ENCODE measurements around the gene PRSS27. TPM values are rescaled to one million over a fixed set of nuclear protein-coding genes. Genes with fewer than 3 reads are reported as not detected.

The PRSS27 gene
- total and polyA plus RNA-seq, 9 donors: 0.75 to 1.8 (median 1.6) TPM

GRCh38 chr16:2764718-2765117 lies 44.7 kb upstream of the PRSS27 start:
- Histone ChIP-seq H3K27ac (ENCODE audit: low read length) (no peak overlapping the region), H3K9me3 (replicated peaks; ENCODE audit: control insufficient read depth, low read depth, low read length) (peaks cover 9% of the 10 kb centered on the region), H3K36me3 (ENCODE audit: control insufficient read depth, insufficient read depth, low read length) (peaks cover 95% of the 10 kb centered on the region), H3K4me1 (ENCODE audit: control insufficient read depth, insufficient read depth, low read length) (peaks cover 15% of the 10 kb centered on the region), H3K4me3 (ENCODE audit: low read length) (no peak overlapping the region), H3K27me3 (ENCODE audit: control insufficient read depth, insufficient read depth, low read length) (no peaks in the 10 kb centered on the region)
- 92% methylated on average over 3 of the region's 9 CpGs for WGBS (ENCODE audit: insufficient coverage)
- DNase-seq: no peak

- peaks cover 9% of the 10 kb centered on the region for H3K9me3 ChIP-seq (replicated peaks; ENCODE audit: control insufficient read depth, low read depth, low read length)
- no peaks in the 10 kb centered on the region for H3K27me3 ChIP-seq (ENCODE audit: control insufficient read depth, insufficient read depth, low read length)
- no peak overlapping the region for H3K27ac ChIP-seq (ENCODE audit: low read length)
- no peak for DNase-seq
- H3K4me1 ChIP-seq (ENCODE audit: control insufficient read depth, insufficient read depth, low read length): peaks cover 8% of the 10 kb centered on the region
- no peak overlapping the region for H3K4me3 ChIP-seq (ENCODE audit: low read length)
- 97% methylated on average over 6 of the region's 6 CpGs for WGBS (ENCODE audit: insufficient coverage)
- peaks cover 95% of the 10 kb centered on the region for H3K36me3 ChIP-seq (ENCODE audit: control insufficient read depth, insufficient read depth, low read length)
Observed at GRCh38 chr16:2763173-2763572, 43.1 kb upstream of the PRSS27 start.

GRCh38 chr16:2762711-2763110 lies 42.7 kb upstream of the PRSS27 start:
- WGBS (ENCODE audit: insufficient coverage): 98% methylated on average over 12 of the region's 13 CpGs
- no peak overlapping the region for H3K27ac ChIP-seq (ENCODE audit: low read length)
- peaks cover 95% of the 10 kb centered on the region for H3K36me3 ChIP-seq (ENCODE audit: control insufficient read depth, insufficient read depth, low read length)
- peaks cover 9% of the 10 kb centered on the region for H3K9me3 ChIP-seq (replicated peaks; ENCODE audit: control insufficient read depth, low read depth, low read length)
- no peak overlapping the region for H3K4me3 ChIP-seq (ENCODE audit: low read length)
- no peaks in the 10 kb centered on the region for H3K27me3 ChIP-seq (ENCODE audit: control insufficient read depth, insufficient read depth, low read length)
- DNase-seq: no peak
- H3K4me1 ChIP-seq (ENCODE audit: control insufficient read depth, insufficient read depth, low read length): peaks cover 8% of the 10 kb centered on the region

- Histone ChIP-seq H3K4me3 (ENCODE audit: low read length) (no peak overlapping the region), H3K9me3 (replicated peaks; ENCODE audit: control insufficient read depth, low read depth, low read length) (peaks cover 9% of the 10 kb centered on the region), H3K4me1 (ENCODE audit: control insufficient read depth, insufficient read depth, low read length) (peaks cover 3% of the 10 kb centered on the region), H3K36me3 (ENCODE audit: control insufficient read depth, insufficient read depth, low read length) (peaks cover 95% of the 10 kb centered on the region), H3K27ac (ENCODE audit: low read length) (no peak overlapping the region), H3K27me3 (ENCODE audit: control insufficient read depth, insufficient read depth, low read length) (no peaks in the 10 kb centered on the region)
- no peak for DNase-seq
- WGBS (ENCODE audit: insufficient coverage): 98% methylated on average over 41 of the region's 42 CpGs
Observed at GRCh38 chr16:2761886-2762583, 42.0 kb upstream of the PRSS27 start.

- peaks cover 9% of the 10 kb centered on the region for H3K9me3 ChIP-seq (replicated peaks; ENCODE audit: control insufficient read depth, low read depth, low read length)
- peaks cover 95% of the 10 kb centered on the region for H3K36me3 ChIP-seq (ENCODE audit: control insufficient read depth, insufficient read depth, low read length)
- H3K4me3 ChIP-seq (ENCODE audit: low read length): no peak overlapping the region
- no peak overlapping the region for H3K27ac ChIP-seq (ENCODE audit: low read length)
- peaks cover 2% of the 10 kb centered on the region for H3K4me1 ChIP-seq (ENCODE audit: control insufficient read depth, insufficient read depth, low read length)
- 97% methylated on average over 9 of the region's 10 CpGs for WGBS (ENCODE audit: insufficient coverage)
- no peak for DNase-seq
- H3K27me3 ChIP-seq (ENCODE audit: control insufficient read depth, insufficient read depth, low read length): no peaks in the 10 kb centered on the region
Observed at GRCh38 chr16:2761472-2761871, 41.4 kb upstream of the PRSS27 start.

- Histone ChIP-seq H3K9me3 (replicated peaks; ENCODE audit: control insufficient read depth, low read depth, low read length) (peaks cover 2% of the 10 kb centered on the region), H3K4me3 (ENCODE audit: low read length) (no peak overlapping the region), H3K27ac (ENCODE audit: low read length) (no peak overlapping the region), H3K27me3 (ENCODE audit: control insufficient read depth, insufficient read depth, low read length) (no peaks in the 10 kb centered on the region), H3K4me1 (ENCODE audit: control insufficient read depth, insufficient read depth, low read length) (peaks cover 21% of the 10 kb centered on the region), H3K36me3 (ENCODE audit: control insufficient read depth, insufficient read depth, low read length) (peaks cover 61% of the 10 kb centered on the region)
- WGBS (ENCODE audit: insufficient coverage): 71% methylated on average over 9 of the region's 11 CpGs
- no peak for DNase-seq
Observed at GRCh38 chr16:2757344-2757743, 37.3 kb upstream of the PRSS27 start.

GRCh38 chr16:2756288-2757015 lies 36.4 kb upstream of the PRSS27 start:
- peaks cover 28% of the 10 kb centered on the region for H3K4me1 ChIP-seq (ENCODE audit: control insufficient read depth, insufficient read depth, low read length)
- peaks cover 52% of the 10 kb centered on the region for H3K36me3 ChIP-seq (ENCODE audit: control insufficient read depth, insufficient read depth, low read length)
- H3K4me3 ChIP-seq (ENCODE audit: low read length): no peak overlapping the region
- no peak overlapping the region for H3K27ac ChIP-seq (ENCODE audit: low read length)
- DNase-seq: no peak
- H3K9me3 ChIP-seq (replicated peaks; ENCODE audit: control insufficient read depth, low read depth, low read length): no peaks in the 10 kb centered on the region
- no peaks in the 10 kb centered on the region for H3K27me3 ChIP-seq (ENCODE audit: control insufficient read depth, insufficient read depth, low read length)
- 81% methylated on average over 30 of the region's 30 CpGs for WGBS (ENCODE audit: insufficient coverage)

GRCh38 chr16:2755158-2755557 lies 35.1 kb upstream of the PRSS27 start:
- H3K9me3 ChIP-seq (replicated peaks; ENCODE audit: control insufficient read depth, low read depth, low read length): no peaks in the 10 kb centered on the region
- no peak overlapping the region for H3K27ac ChIP-seq (ENCODE audit: low read length)
- no peak overlapping the region for H3K4me3 ChIP-seq (ENCODE audit: low read length)
- no peaks in the 10 kb centered on the region for H3K27me3 ChIP-seq (ENCODE audit: control insufficient read depth, insufficient read depth, low read length)
- peaks cover 31% of the 10 kb centered on the region for H3K4me1 ChIP-seq (ENCODE audit: control insufficient read depth, insufficient read depth, low read length)
- peaks cover 44% of the 10 kb centered on the region for H3K36me3 ChIP-seq (ENCODE audit: control insufficient read depth, insufficient read depth, low read length)
- DNase-seq: no peak
- 19% methylated on average over 3 of the region's 3 CpGs for WGBS (ENCODE audit: insufficient coverage)

- H3K4me1 ChIP-seq (ENCODE audit: control insufficient read depth, insufficient read depth, low read length): peaks cover 31% of the 10 kb centered on the region
- H3K9me3 ChIP-seq (replicated peaks; ENCODE audit: control insufficient read depth, low read depth, low read length): no peaks in the 10 kb centered on the region
- peaks cover 29% of the 10 kb centered on the region for H3K36me3 ChIP-seq (ENCODE audit: control insufficient read depth, insufficient read depth, low read length)
- H3K4me3 ChIP-seq (ENCODE audit: low read length): peak overlapping the region; percentile 96
- no peaks in the 10 kb centered on the region for H3K27me3 ChIP-seq (ENCODE audit: control insufficient read depth, insufficient read depth, low read length)
- DNase-seq: no peak
- peak overlapping the region; percentile 100 for H3K27ac ChIP-seq (ENCODE audit: low read length)
- WGBS (ENCODE audit: insufficient coverage): 0% methylated on average over 1 of the region's 7 CpGs
Observed at GRCh38 chr16:2753733-2754020, 33.7 kb upstream of the PRSS27 start.

GRCh38 chr16:2752850-2753732 lies 33.1 kb upstream of the PRSS27 start:
- 0% methylated on average over 26 of the region's 82 CpGs for WGBS (ENCODE audit: insufficient coverage)
- Histone ChIP-seq H3K27me3 (ENCODE audit: control insufficient read depth, insufficient read depth, low read length) (no peaks in the 10 kb centered on the region), H3K4me3 (ENCODE audit: low read length) (peak overlapping the region; percentile 96), H3K4me1 (ENCODE audit: control insufficient read depth, insufficient read depth, low read length) (peaks cover 31% of the 10 kb centered on the region), H3K36me3 (ENCODE audit: control insufficient read depth, insufficient read depth, low read length) (peaks cover 23% of the 10 kb centered on the region), H3K9me3 (replicated peaks; ENCODE audit: control insufficient read depth, low read depth, low read length) (no peaks in the 10 kb centered on the region), H3K27ac (ENCODE audit: low read length) (peak overlapping the region; percentile 100)
- peak; percentile 93 for DNase-seq
